ENCODE data around the gene PCDHB6. TPM values are rescaled to one million over a fixed set of nuclear protein-coding genes. Genes with fewer than 3 reads are reported as not detected.
"Not testable (repeated sequence)": the region's sequence is repeated elsewhere in the genome, so short reads cannot be mapped to it uniquely, and the experiment has no call there.

PCDHB6 gene
- 1 to 10 TPM; 1.0 to 2.0 (median 1.5) TPM for total RNA-seq

- TF ChIP-seq POLR2AphosphoS5 (IDR thresholded peaks at IDR 0.05) (no peak), CTCF (IDR thresholded peaks at IDR 0.05) (peak in 1 of 4 experiments; percentile 27)
- no peaks in the 10 kb centered on the region for H3K36me3 ChIP-seq
- peaks cover 0 to 89% (median 0%) of the 10 kb centered on the region in 3 donors for H3K9me3 ChIP-seq
- ATAC-seq: no peak
- H3K4me1 ChIP-seq: no peaks in the 10 kb centered on the region
- H3K27ac ChIP-seq: no peak within 1 kb of the TSS
- H3K4me3 ChIP-seq: peak within 1 kb of the TSS in 1 of 2 donors; percentile 6
- H3K27me3 ChIP-seq: peaks cover 43% of the 10 kb centered on the region
- 15 to 26% methylated on average over 18 of the region's 18 CpGs for WGBS, 2 donors (ENCODE audit: low coverage in 1 of 2)
Measured at GRCh38 chr5:141149812-141150211, at the start of gene PCDHB6. TSS of gene PCDHB6 (plus strand) at chr5:141150057. CDS start at chr5:141150258, 201 bp downstream.

- WGBS, 2 donors (ENCODE audit: low coverage in 1 of 2): 17 to 27% methylated on average over 6 to 19 of the region's 19 CpGs
- peaks cover 57% of the 10 kb centered on the region for H3K27me3 ChIP-seq
- no peaks in the 10 kb centered on the region for H3K36me3 ChIP-seq
- no peaks in the 10 kb centered on the region for H3K4me1 ChIP-seq
- peak within 1 kb of the TSS in 1 of 2 donors; percentile 38 for H3K4me3 ChIP-seq
- no peak for ATAC-seq
- TF ChIP-seq CTCF (IDR thresholded peaks at IDR 0.05) (peak in 2 of 4 experiments; percentile 19 to 35), POLR2AphosphoS5 (IDR thresholded peaks at IDR 0.05) (no peak)
- H3K27ac ChIP-seq: no peak within 1 kb of the TSS
- peaks cover 0 to 77% (median 0%) of the 10 kb centered on the region in 3 donors for H3K9me3 ChIP-seq
Measured at GRCh38 chr5:141100243-141100805, 49.5 kb upstream of the PCDHB6 start, which contains the start of gene PCDHB3. TSS of gene PCDHB3 (plus strand) at chr5:141100473. CDS start at chr5:141100650, 177 bp downstream.

GRCh38 chr5:141101059-141101458 lies 48.8 kb upstream of the PCDHB6 start:
- H3K36me3 ChIP-seq: no peaks in the 10 kb centered on the region
- peak overlapping the region in 1 of 2 donors; percentile 38 for H3K4me3 ChIP-seq
- peaks cover 50% of the 10 kb centered on the region for H3K27me3 ChIP-seq
- 36 to 63% methylated on average over 12 to 13 of the region's 20 CpGs for WGBS, 2 donors (ENCODE audit: low coverage in 1 of 2)
- no peak for TF ChIP-seq POLR2A (IDR thresholded peaks at IDR 0.05)
- TF ChIP-seq POLR2AphosphoS5 (IDR thresholded peaks at IDR 0.05): no peak
- TF ChIP-seq CTCF (IDR thresholded peaks at IDR 0.05): no peak
- no peak for TF ChIP-seq EP300 (IDR thresholded peaks at IDR 0.05)
- H3K9me3 ChIP-seq: peaks cover 0 to 73% (median 0%) of the 10 kb centered on the region in 3 donors
- H3K27ac ChIP-seq: no peak overlapping the region
- ATAC-seq: no peak
- H3K4me1 ChIP-seq: no peaks in the 10 kb centered on the region

- ATAC-seq, H3K4me1 ChIP-seq, H3K36me3 ChIP-seq, H3K4me3 ChIP-seq, H3K27ac ChIP-seq: not testable (repeated sequence)
- Histone ChIP-seq H3K27me3 (peaks cover 44% of the 10 kb centered on the region), H3K9me3 (peaks cover 0 to 64% (median 0%) of the 10 kb centered on the region in 3 donors)
- no CpG with 5 or more reads among the region's 39 CpGs for whole genome bisulfite sequencing, 2 donors (ENCODE audit: low coverage in 1 of 2)
Measured at GRCh38 chr5:141102070-141102469, 47.8 kb upstream of the PCDHB6 start.

GRCh38 chr5:141102471-141102870 lies 47.4 kb upstream of the PCDHB6 start:
- not testable (repeated sequence) for H3K4me1 ChIP-seq, H3K36me3 ChIP-seq, H3K27ac ChIP-seq, ATAC-seq, H3K4me3 ChIP-seq
- Histone ChIP-seq H3K27me3 (peaks cover 43% of the 10 kb centered on the region), H3K9me3 (peaks cover 0 to 62% (median 0%) of the 10 kb centered on the region in 3 donors)
- WGBS, 2 donors (ENCODE audit: low coverage in 1 of 2): no CpG with 5 or more reads among the region's 38 CpGs

- H3K36me3 ChIP-seq: no peaks in the 10 kb centered on the region
- WGBS, 2 donors (ENCODE audit: low coverage in 1 of 2): 56 to 100% methylated on average over 2 of the region's 2 CpGs
- TF ChIP-seq CTCF (IDR thresholded peaks at IDR 0.05): no peak
- no peak for TF ChIP-seq POLR2AphosphoS5 (IDR thresholded peaks at IDR 0.05)
- no peak for TF ChIP-seq POLR2A (IDR thresholded peaks at IDR 0.05)
- no peak for TF ChIP-seq EP300 (IDR thresholded peaks at IDR 0.05)
- ATAC-seq: no peak
- peaks cover 0 to 59% (median 0%) of the 10 kb centered on the region in 3 donors for H3K9me3 ChIP-seq
- H3K4me3 ChIP-seq: no peak overlapping the region
- H3K4me1 ChIP-seq: no peaks in the 10 kb centered on the region
- H3K27ac ChIP-seq: no peak overlapping the region
- peaks cover 30% of the 10 kb centered on the region for H3K27me3 ChIP-seq
Measured at GRCh38 chr5:141105350-141105749, 44.5 kb upstream of the PCDHB6 start.

Data from gastroesophageal sphincter (tissue), 4 donors.